DMS79 (cell line): ENCODE results near the gene OSBPL2.

Source experiments
- DNase-seq: peaks from one replicate; lab custom pipeline; 2025; lab: John Stamatoyannopoulos, UW

The OSBPL2 gene

GRCh38 chr20:62285151-62285550 lies 46.8 kb downstream of the OSBPL2 start:
- no peak for DNase-seq

- DNase-seq, result no peak
These were observed 47.4 kb downstream of the OSBPL2 start for GRCh38 chr20:62285722-62286121.

- DNase-seq, result no peak
These were observed 48.3 kb downstream of the OSBPL2 start for GRCh38 chr20:62286493-62287064.

- no peak for DNase-seq
These were observed 48.8 kb downstream of the OSBPL2 start for GRCh38 chr20:62287129-62287528.

- DNase-seq, result no peak
These were observed 49.6 kb downstream of the OSBPL2 start for GRCh38 chr20:62287759-62288534.

GRCh38 chr20:62288535-62289105 lies 50.3 kb downstream of the OSBPL2 start:
- no peak for DNase-seq

GRCh38 chr20:62289131-62289530 lies 50.8 kb downstream of the OSBPL2 start:
- no peak for DNase-seq

- DNase-seq, result no peak
These were observed 51.6 kb downstream of the OSBPL2 start for GRCh38 chr20:62289898-62290297.

- no peak for DNase-seq
These were observed 53.1 kb downstream of the OSBPL2 start for GRCh38 chr20:62291251-62292066.

GRCh38 chr20:62292108-62292507 lies 53.8 kb downstream of the OSBPL2 start:
- no peak for DNase-seq

GRCh38 chr20:62293111-62293784 lies 54.9 kb downstream of the OSBPL2 start:
- no peak for DNase-seq

GRCh38 chr20:62293946-62294345 lies 55.6 kb downstream of the OSBPL2 start:
- no peak for DNase-seq

- DNase-seq, result no peak
These were observed 56.2 kb downstream of the OSBPL2 start for GRCh38 chr20:62294516-62294915.

- no peak for DNase-seq
These were observed 58.6 kb downstream of the OSBPL2 start for GRCh38 chr20:62296724-62297448.

GRCh38 chr20:62297449-62298227 lies 59.3 kb downstream of the OSBPL2 start:
- no peak for DNase-seq

GRCh38 chr20:62298577-62299249 lies 60.4 kb downstream of the OSBPL2 start:
- DNase-seq, result no peak

GRCh38 chr20:62299666-62300236 lies 61.4 kb downstream of the OSBPL2 start:
- DNase-seq, result no peak

GRCh38 chr20:62300319-62300718 lies 62.0 kb downstream of the OSBPL2 start:
- DNase-seq, result no peak

- no peak for DNase-seq
These were observed 62.9 kb downstream of the OSBPL2 start for GRCh38 chr20:62301111-62301668.
